GM21576 (cell line): ENCODE results near the gene BCAT1.
"Not testable (repeated sequence)": the region's sequence is repeated elsewhere in the genome, so short reads cannot be mapped to it uniquely, and the experiment has no call there.

ENCODE experiments used
- ATAC-seq: cut with Tn5 transposase; IDR thresholded peaks from one replicate; pipeline ENCODE4 v1.9.1; 2021; ENCODE audit warnings: mild to moderate bottlenecking, moderate library complexity; ENCODE audit not compliant: unreplicated experiment

BCAT1 gene

GRCh38 chr12:24820872-24821271, 128.0 kb downstream of the BCAT1 start:
- no peak for ATAC-seq

- no peak for ATAC-seq
Observed at GRCh38 chr12:24818351-24818750, 130.6 kb downstream of the BCAT1 start.

GRCh38 chr12:24815114-24815423, 133.8 kb downstream of the BCAT1 start:
- ATAC-seq: peak; percentile 18

- peak; percentile 89 for ATAC-seq
Observed at GRCh38 chr12:24814379-24815113, 134.4 kb downstream of the BCAT1 start.

GRCh38 chr12:24810378-24810777, 138.5 kb downstream of the BCAT1 start:
- no peak for ATAC-seq

DNA sequence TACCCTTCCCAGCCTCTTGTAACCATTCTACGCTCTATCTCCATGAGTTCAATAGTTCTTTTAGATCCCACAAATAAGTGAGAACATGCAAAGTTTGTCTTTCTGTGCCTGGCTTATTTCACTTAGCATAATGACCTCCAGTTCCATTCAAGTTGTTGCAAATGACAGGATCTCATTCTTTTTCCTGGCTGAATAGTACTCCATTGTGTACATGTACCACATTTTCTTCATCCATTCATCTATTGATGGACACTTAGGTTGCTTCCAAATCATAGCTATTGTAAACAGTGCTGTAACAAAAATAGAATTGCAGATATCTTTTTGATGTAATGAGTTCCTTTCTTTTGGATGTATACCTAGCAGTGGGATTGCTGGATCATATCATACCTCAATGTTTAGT, 139.6 kb downstream of the BCAT1 start:
- not testable (repeated sequence) for ATAC-seq

GRCh38 chr12:24808651-24809050, 140.2 kb downstream of the BCAT1 start:
- no peak for ATAC-seq

GRCh38 chr12:24806386-24806785, 142.5 kb downstream of the BCAT1 start:
- ATAC-seq: no peak

DNA sequence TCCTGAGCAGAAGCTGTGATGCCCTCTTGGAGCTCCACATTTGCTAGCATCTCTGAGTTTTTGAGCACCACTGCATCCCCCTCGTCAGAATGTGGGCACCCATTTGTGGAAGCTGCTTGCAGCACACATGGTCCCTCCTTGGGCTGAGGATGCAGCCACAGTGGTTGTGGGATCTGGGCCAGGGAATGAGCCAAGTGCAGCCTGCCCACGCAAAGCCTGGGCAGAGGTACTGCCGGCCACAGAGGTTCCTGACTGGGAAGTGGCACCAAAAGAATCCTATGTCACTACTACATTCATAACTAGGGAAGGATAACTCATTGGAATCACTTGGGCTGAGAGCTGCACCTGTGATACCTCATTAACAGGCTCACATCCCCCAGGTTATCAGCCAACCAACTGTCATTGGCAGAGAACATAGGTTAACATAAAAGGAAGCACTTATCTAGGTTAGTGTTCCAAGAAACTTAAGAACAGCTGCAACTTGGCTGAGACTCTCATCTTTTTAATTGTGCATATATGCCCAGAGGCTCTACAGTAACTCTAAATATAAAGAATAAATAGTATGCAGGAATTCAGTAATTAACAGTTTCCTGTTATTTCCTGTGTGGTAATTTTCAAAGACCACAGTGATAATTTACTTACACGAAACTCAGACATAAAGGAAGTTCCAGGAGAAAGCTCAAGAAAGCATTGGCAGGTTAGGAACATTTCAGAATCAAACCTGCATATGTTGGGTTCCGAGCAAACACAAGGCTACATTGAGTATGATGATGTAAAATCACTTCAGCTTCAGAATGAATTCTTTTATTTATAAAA, 145.3 kb downstream of the BCAT1 start:
- ATAC-seq: no peak

GRCh38 chr12:24798335-24798734, 150.6 kb downstream of the BCAT1 start:
- ATAC-seq: peak; percentile 98

DNA sequence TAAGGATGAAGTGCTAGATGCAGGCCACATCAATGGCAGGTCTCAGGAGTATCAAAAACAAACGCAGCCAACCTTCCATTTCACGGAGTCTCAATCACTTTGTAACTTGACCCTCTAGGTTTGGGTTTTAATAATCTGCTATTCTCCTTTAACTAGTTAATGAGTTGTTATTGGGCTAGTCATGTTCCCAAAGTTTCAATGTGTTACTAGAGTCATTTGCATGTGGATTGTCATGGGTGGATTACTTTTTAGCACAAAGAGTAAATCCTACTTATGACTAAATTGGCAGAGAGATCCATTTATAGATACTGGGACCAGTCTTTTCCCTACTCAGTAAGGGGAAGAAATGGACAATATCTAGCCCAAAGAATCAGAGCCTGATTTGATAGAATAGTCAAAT, 151.0 kb downstream of the BCAT1 start:
- no peak for ATAC-seq

DNA sequence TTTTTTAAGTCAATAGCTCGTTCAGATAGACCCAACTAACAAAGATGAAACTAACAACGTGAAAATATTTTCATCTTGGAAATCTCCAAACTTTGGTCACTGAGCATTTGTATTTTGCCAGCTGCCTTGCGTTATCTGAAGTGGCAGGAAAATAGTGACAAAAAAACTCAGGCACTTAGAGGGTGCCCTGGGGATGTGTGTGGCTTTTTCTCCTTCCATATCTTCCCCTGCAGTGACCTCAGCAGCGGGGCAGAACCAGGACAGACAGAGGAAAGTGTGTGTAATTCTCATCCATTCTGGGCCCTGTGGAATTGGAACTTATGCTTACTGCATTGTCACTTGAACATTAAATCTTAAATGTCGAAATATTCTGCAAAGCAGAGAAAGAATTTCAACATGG, 152.0 kb downstream of the BCAT1 start:
- ATAC-seq: no peak

DNA sequence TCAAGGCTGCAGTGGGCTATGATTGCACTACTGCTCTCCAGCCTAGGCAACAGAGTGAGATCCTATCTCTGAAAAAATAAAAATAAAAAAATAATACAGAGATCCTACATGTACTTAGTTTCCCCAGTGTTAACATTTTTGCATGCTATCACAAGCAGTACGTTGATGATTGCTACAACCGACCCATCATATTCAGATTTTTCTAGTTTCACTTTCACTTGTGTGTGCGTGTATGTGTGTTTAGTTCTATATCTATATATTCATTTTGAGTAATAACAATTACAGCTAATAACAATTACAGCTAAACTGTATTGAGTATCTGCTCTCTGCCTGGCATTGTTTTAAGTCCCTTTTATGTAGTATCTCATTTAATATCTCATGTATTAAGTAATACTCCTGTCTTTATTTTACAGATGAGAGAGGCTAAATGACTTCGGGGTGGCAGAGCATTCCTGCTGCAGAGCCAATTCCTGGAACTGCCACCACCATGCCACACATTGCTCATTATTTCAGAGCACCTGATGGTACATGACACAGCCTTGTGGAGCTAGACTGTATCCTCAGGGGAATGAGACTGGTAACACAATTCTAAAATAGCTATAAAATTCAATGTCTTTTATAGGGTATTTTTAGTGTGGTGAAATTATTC, 153.1 kb downstream of the BCAT1 start:
- ATAC-seq: no peak

- ATAC-seq: no peak
Observed at GRCh38 chr12:24791622-24792021, 157.3 kb downstream of the BCAT1 start.

DNA sequence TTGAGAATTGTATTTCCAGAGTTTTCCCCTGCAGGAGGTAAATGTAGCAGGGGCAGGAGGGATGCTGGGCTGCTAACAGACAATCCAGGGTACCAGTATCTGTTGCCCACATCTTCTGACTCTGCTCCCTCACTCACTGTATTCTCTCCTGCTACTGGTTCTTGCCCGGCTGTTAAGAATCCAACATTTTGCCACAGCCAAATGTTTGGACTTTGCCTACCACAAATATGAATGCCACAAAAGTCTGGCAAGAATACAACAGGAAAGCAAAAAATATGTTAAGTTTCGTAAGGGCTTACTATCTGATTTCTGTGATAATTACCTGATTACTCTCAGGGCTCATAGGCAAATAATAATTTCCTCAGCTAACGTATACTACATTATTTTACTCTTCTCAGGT, 160.0 kb downstream of the BCAT1 start:
- no peak for ATAC-seq

GRCh38 chr12:24780697-24781368, 168.1 kb downstream of the BCAT1 start:
- ATAC-seq: peak; percentile 44

DNA sequence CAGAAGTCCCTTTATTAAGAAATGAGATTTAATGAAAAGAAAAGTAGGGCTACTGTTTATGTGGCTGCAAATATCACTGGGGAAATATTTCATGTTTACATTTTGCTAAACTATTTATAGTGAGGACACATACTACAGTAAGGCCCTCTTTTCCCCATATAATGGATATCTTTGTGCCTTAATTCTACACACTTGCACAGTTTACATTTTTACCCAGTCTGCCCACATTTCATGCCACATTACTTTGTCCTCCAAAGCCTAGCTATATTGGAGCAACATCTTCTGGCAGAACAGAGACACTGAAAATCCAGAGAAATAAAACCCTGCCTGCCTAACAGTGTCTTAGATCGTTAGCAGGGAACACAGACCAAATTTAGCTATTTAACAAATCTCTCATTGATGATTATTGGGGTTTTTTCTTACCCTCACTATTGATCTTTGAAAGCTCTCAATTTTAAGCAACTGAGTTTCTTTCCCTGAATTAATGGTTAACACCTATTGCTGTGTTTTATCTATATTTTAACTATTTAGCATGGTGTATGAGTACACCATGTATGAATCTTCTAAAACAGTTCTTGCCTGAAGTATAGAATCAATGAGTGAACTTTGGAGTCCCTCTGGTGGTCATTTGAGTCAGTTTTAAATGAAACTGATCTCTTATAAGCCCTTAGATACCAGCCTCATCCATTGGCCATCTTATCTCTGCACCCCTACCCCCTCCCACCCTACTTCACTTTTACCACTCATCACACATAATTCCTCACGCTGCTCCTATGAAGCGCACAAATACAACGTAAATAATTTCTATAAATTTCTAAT, 170.2 kb downstream of the BCAT1 start:
- ATAC-seq: peak; percentile 76

DNA sequence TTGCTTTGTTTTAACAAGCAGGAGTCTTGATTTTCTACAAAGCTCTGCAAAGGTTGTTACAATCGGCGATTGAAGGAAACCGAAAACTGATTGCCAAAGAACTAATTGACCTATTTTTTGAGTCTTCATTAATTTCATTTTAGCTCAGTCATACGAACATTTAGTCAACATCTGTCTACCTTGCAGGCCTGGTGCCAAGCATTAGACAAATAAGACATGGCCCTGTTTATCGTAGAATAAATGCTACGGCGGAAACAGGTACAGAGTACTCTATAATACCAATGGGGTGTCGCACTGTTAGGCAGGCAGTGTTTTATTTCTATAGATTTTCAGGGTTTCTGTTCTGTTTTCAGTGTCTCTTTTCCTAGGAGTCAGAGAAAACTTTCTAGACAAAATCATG, 171.5 kb downstream of the BCAT1 start:
- no peak for ATAC-seq

DNA sequence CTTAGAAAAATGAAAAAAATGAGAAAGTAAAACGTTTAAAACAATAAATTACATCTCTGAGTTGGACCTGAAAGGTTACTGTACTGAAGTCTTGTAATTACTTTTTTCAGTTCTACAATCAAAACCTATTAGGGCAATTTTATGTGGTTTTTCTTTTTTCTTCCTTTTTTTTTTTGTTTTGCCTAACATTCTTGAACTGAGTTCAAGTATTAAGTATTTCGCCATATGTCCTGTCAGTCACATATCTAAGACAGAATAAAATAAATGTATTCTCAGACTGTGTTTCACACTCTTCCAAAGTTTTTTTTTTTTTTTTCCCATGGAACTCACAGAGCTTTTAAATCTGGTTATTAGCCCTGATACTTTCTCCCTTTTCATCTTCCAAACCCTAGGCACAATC, 172.0 kb downstream of the BCAT1 start:
- ATAC-seq: no peak

GRCh38 chr12:24775073-24775472, 173.8 kb downstream of the BCAT1 start:
- no peak for ATAC-seq

- no peak for ATAC-seq
Observed at GRCh38 chr12:24773996-24774395, 174.9 kb downstream of the BCAT1 start.
